Measurements from ENCODE around the gene GGN.
"Not testable (repeated sequence)": the region's sequence is repeated elsewhere in the genome, so short reads cannot be mapped to it uniquely, and the experiment has no call there.

GGN gene

GRCh38 chr19:38424272-38424671, 36.4 kb upstream of the GGN start:
- Histone ChIP-seq H3K9me3 (ENCODE audit: control insufficient read depth in 1 of 2, low read length in 2 of 2) (no peaks in the 10 kb centered on the region), H3K36me3 (ENCODE audit: control insufficient read depth in 1 of 2, insufficient read depth in 2 of 2, low read length in 2 of 2) (no peaks in the 10 kb centered on the region), H3K27ac (ENCODE audit: low read length) (no peak overlapping the region), H3K27me3 (ENCODE audit: low read depth, low read length) (no peaks in the 10 kb centered on the region), H3K4me1 (ENCODE audit: control insufficient read depth in 1 of 2, insufficient read depth in 2 of 2, low read length in 2 of 2) (no peaks in the 10 kb centered on the region), H3K4me3 (ENCODE audit: low read depth in 1 of 2, low read length in 2 of 2) (no peak overlapping the region)

- no peak overlapping the region for H3K27ac ChIP-seq (ENCODE audit: low read length)
- no peaks in the 10 kb centered on the region for H3K36me3 ChIP-seq (ENCODE audit: control insufficient read depth in 1 of 2, insufficient read depth in 2 of 2, low read length in 2 of 2)
- no peaks in the 10 kb centered on the region for H3K27me3 ChIP-seq (ENCODE audit: low read depth, low read length)
- no peaks in the 10 kb centered on the region for H3K9me3 ChIP-seq (ENCODE audit: control insufficient read depth in 1 of 2, low read length in 2 of 2)
- H3K4me1 ChIP-seq (ENCODE audit: control insufficient read depth in 1 of 2, insufficient read depth in 2 of 2, low read length in 2 of 2), result peaks cover 0 to 11% of the 10 kb centered on the region in 2 donors
- no peak overlapping the region for H3K4me3 ChIP-seq (ENCODE audit: low read depth in 1 of 2, low read length in 2 of 2)
Measured at GRCh38 chr19:38422438-38422837, 34.6 kb upstream of the GGN start.

- no peak overlapping the region for H3K27ac ChIP-seq (ENCODE audit: low read length)
- no peak overlapping the region for H3K4me3 ChIP-seq (ENCODE audit: low read depth in 1 of 2, low read length in 2 of 2)
- no peaks in the 10 kb centered on the region for H3K27me3 ChIP-seq (ENCODE audit: low read depth, low read length)
- no peaks in the 10 kb centered on the region for H3K9me3 ChIP-seq (ENCODE audit: control insufficient read depth in 1 of 2, low read length in 2 of 2)
- H3K4me1 ChIP-seq (ENCODE audit: control insufficient read depth in 1 of 2, insufficient read depth in 2 of 2, low read length in 2 of 2), result peaks cover 0 to 12% of the 10 kb centered on the region in 2 donors
- no peaks in the 10 kb centered on the region for H3K36me3 ChIP-seq (ENCODE audit: control insufficient read depth in 1 of 2, insufficient read depth in 2 of 2, low read length in 2 of 2)
Measured at GRCh38 chr19:38421856-38422255, 34.0 kb upstream of the GGN start.

GRCh38 chr19:38420935-38421334, 33.1 kb upstream of the GGN start:
- Histone ChIP-seq H3K9me3 (ENCODE audit: control insufficient read depth in 1 of 2, low read length in 2 of 2) (no peaks in the 10 kb centered on the region), H3K27ac (ENCODE audit: low read length) (no peak overlapping the region), H3K4me3 (ENCODE audit: low read depth in 1 of 2, low read length in 2 of 2) (no peak overlapping the region), H3K36me3 (ENCODE audit: control insufficient read depth in 1 of 2, insufficient read depth in 2 of 2, low read length in 2 of 2) (no peaks in the 10 kb centered on the region), H3K27me3 (ENCODE audit: low read depth, low read length) (no peaks in the 10 kb centered on the region), H3K4me1 (ENCODE audit: control insufficient read depth in 1 of 2, insufficient read depth in 2 of 2, low read length in 2 of 2) (peaks cover 0 to 12% of the 10 kb centered on the region in 2 donors)

GRCh38 chr19:38417544-38418506, 30.0 kb upstream of the GGN start:
- H3K36me3 ChIP-seq (ENCODE audit: control insufficient read depth in 1 of 2, insufficient read depth in 2 of 2, low read length in 2 of 2), result no peaks in the 10 kb centered on the region
- peaks cover 0 to 12% of the 10 kb centered on the region in 2 donors for H3K4me1 ChIP-seq (ENCODE audit: control insufficient read depth in 1 of 2, insufficient read depth in 2 of 2, low read length in 2 of 2)
- H3K27me3 ChIP-seq (ENCODE audit: low read depth, low read length), result no peaks in the 10 kb centered on the region
- no peaks in the 10 kb centered on the region for H3K9me3 ChIP-seq (ENCODE audit: control insufficient read depth in 1 of 2, low read length in 2 of 2)
- peak overlapping the region in 1 of 2 donors; percentile 55 for H3K4me3 ChIP-seq (ENCODE audit: low read depth in 1 of 2, low read length in 2 of 2)
- H3K27ac ChIP-seq (ENCODE audit: low read length), result no peak overlapping the region

- H3K9me3 ChIP-seq (ENCODE audit: control insufficient read depth in 1 of 2, low read length in 2 of 2), result no peaks in the 10 kb centered on the region
- no peaks in the 10 kb centered on the region for H3K27me3 ChIP-seq (ENCODE audit: low read depth, low read length)
- no peak overlapping the region for H3K27ac ChIP-seq (ENCODE audit: low read length)
- no peak overlapping the region for H3K4me3 ChIP-seq (ENCODE audit: low read depth in 1 of 2, low read length in 2 of 2)
- H3K36me3 ChIP-seq (ENCODE audit: control insufficient read depth in 1 of 2, insufficient read depth in 2 of 2, low read length in 2 of 2), result no peaks in the 10 kb centered on the region
- H3K4me1 ChIP-seq (ENCODE audit: control insufficient read depth in 1 of 2, insufficient read depth in 2 of 2, low read length in 2 of 2), result peaks cover 0 to 12% of the 10 kb centered on the region in 2 donors
Measured at GRCh38 chr19:38417146-38417543, 29.3 kb upstream of the GGN start.

- no peaks in the 10 kb centered on the region for H3K9me3 ChIP-seq (ENCODE audit: control insufficient read depth in 1 of 2, low read length in 2 of 2)
- no peaks in the 10 kb centered on the region for H3K36me3 ChIP-seq (ENCODE audit: control insufficient read depth in 1 of 2, insufficient read depth in 2 of 2, low read length in 2 of 2)
- no peak overlapping the region for H3K27ac ChIP-seq (ENCODE audit: low read length)
- no peak overlapping the region for H3K4me3 ChIP-seq (ENCODE audit: low read depth in 1 of 2, low read length in 2 of 2)
- peaks cover 0 to 11% of the 10 kb centered on the region in 2 donors for H3K4me1 ChIP-seq (ENCODE audit: control insufficient read depth in 1 of 2, insufficient read depth in 2 of 2, low read length in 2 of 2)
- no peaks in the 10 kb centered on the region for H3K27me3 ChIP-seq (ENCODE audit: low read depth, low read length)
Measured at GRCh38 chr19:38413416-38413815, 25.6 kb upstream of the GGN start.

GRCh38 chr19:38412961-38413360, 25.1 kb upstream of the GGN start:
- H3K27ac ChIP-seq (ENCODE audit: low read length), result no peak overlapping the region
- peaks cover 0 to 6% of the 10 kb centered on the region in 2 donors for H3K4me1 ChIP-seq (ENCODE audit: control insufficient read depth in 1 of 2, insufficient read depth in 2 of 2, low read length in 2 of 2)
- no peaks in the 10 kb centered on the region for H3K9me3 ChIP-seq (ENCODE audit: control insufficient read depth in 1 of 2, low read length in 2 of 2)
- no peak overlapping the region for H3K4me3 ChIP-seq (ENCODE audit: low read depth in 1 of 2, low read length in 2 of 2)
- H3K27me3 ChIP-seq (ENCODE audit: low read depth, low read length), result no peaks in the 10 kb centered on the region
- H3K36me3 ChIP-seq (ENCODE audit: control insufficient read depth in 1 of 2, insufficient read depth in 2 of 2, low read length in 2 of 2), result no peaks in the 10 kb centered on the region

- Histone ChIP-seq H3K4me3 (ENCODE audit: low read depth in 1 of 2, low read length in 2 of 2) (no peak overlapping the region), H3K27ac (ENCODE audit: low read length) (no peak overlapping the region), H3K27me3 (ENCODE audit: low read depth, low read length) (no peaks in the 10 kb centered on the region), H3K9me3 (ENCODE audit: control insufficient read depth in 1 of 2, low read length in 2 of 2) (no peaks in the 10 kb centered on the region), H3K36me3 (ENCODE audit: control insufficient read depth in 1 of 2, insufficient read depth in 2 of 2, low read length in 2 of 2) (no peaks in the 10 kb centered on the region), H3K4me1 (ENCODE audit: control insufficient read depth in 1 of 2, insufficient read depth in 2 of 2, low read length in 2 of 2) (peaks cover 0 to 2% of the 10 kb centered on the region in 2 donors)
Measured at GRCh38 chr19:38412491-38412890, 24.7 kb upstream of the GGN start.

- not testable (repeated sequence) for H3K27ac ChIP-seq (ENCODE audit: low read length); H3K4me3 ChIP-seq (ENCODE audit: low read depth in 1 of 2, low read length in 2 of 2); H3K4me1 ChIP-seq (ENCODE audit: control insufficient read depth in 1 of 2, insufficient read depth in 2 of 2, low read length in 2 of 2); H3K9me3 ChIP-seq (ENCODE audit: control insufficient read depth in 1 of 2, low read length in 2 of 2); H3K36me3 ChIP-seq (ENCODE audit: control insufficient read depth in 1 of 2, insufficient read depth in 2 of 2, low read length in 2 of 2); H3K27me3 ChIP-seq (ENCODE audit: low read depth, low read length)
Measured at GRCh38 chr19:38411898-38412297, 24.1 kb upstream of the GGN start.

GRCh38 chr19:38411041-38411712, 23.3 kb upstream of the GGN start:
- no peaks in the 10 kb centered on the region for H3K9me3 ChIP-seq (ENCODE audit: control insufficient read depth in 1 of 2, low read length in 2 of 2)
- H3K36me3 ChIP-seq (ENCODE audit: control insufficient read depth in 1 of 2, insufficient read depth in 2 of 2, low read length in 2 of 2), result peaks cover 7 to 8% of the 10 kb centered on the region in 2 donors
- no peaks in the 10 kb centered on the region for H3K27me3 ChIP-seq (ENCODE audit: low read depth, low read length)
- no peak overlapping the region for H3K4me3 ChIP-seq (ENCODE audit: low read depth in 1 of 2, low read length in 2 of 2)
- no peak overlapping the region for H3K27ac ChIP-seq (ENCODE audit: low read length)
- no peaks in the 10 kb centered on the region for H3K4me1 ChIP-seq (ENCODE audit: control insufficient read depth in 1 of 2, insufficient read depth in 2 of 2, low read length in 2 of 2)
